Panc1 (cell line): ENCODE measurements around the gene XKR7. TPM values are rescaled to one million over a fixed set of nuclear protein-coding genes. Genes with fewer than 3 reads are reported as not detected.

Source experiments
- ATAC-seq: fragments of 200-7000 bp; cut with Tn5 transposase; 2 replicates; pipeline ENCODE4 v1.9.1; 2020; ENCODE audit warnings: mild to moderate bottlenecking, moderate library complexity
- BruUV-seq: library from RNA; stranded (reverse); fragments of 400-500 nt; replicated peaks from 2 replicates; lab custom pipeline; 2021; lab: Mats Ljungman, UMichigan
- CTCF ChIA-PET: fragments of 300-600 bp; sonication (Branson Sonifier 250); formaldehyde crosslinking; loops from one replicate; lab custom pipeline; 2022; ENCODE audit warnings: antibody characterized with exemption; lab: Charles Lee
- POLR2A ChIA-PET: fragments of 300-600 bp; sonication (Branson Sonifier 250); formaldehyde crosslinking; loops from one replicate; lab custom pipeline; 2022; ENCODE audit warnings: antibody characterized with exemption; lab: Charles Lee
- DNase-seq: peaks from one replicate; pipeline ENCODE4 v3.0.0-alpha.2; 2010; ENCODE audit warnings: low read depth, low spot score
- H3K27ac ChIP-seq: 2 replicates; pipeline ENCODE4 v1.5.1; 2011; ENCODE audit warnings: mild to moderate bottlenecking, low read length, inconsistent platforms
- H3K27me3 ChIP-seq: fragments of 200-500 bp; sonication (Bioruptor generic); 2 replicates; pipeline ENCODE4 v1.6.0; 2014; ENCODE audit warnings: low read length, inconsistent platforms; ENCODE audit not compliant: control insufficient read depth, insufficient read depth
- H3K36me3 ChIP-seq: fragments of 200-500 bp; sonication (Bioruptor generic); 2 replicates; pipeline ENCODE4 v1.5.1; 2014; ENCODE audit warnings: inconsistent platforms, mild to moderate bottlenecking, low read length, moderate library complexity; ENCODE audit not compliant: control insufficient read depth, insufficient read depth
- H3K4me1 ChIP-seq: 2 replicates; pipeline ENCODE4 v1.5.1; 2011; ENCODE audit warnings: inconsistent platforms, mild to moderate bottlenecking, low read length, moderate library complexity; ENCODE audit not compliant: control insufficient read depth, insufficient read depth
- H3K4me3 ChIP-seq, 2 experiments: 2 replicates each; pipeline ENCODE4 v1.5.1; 2011 to 2012; ENCODE audit warnings: low read depth in 2 of 2, low read length in 2 of 2, mild to moderate bottlenecking in 2 of 2, inconsistent platforms in 1 of 2, moderate library complexity in 1 of 2
- H3K9me3 ChIP-seq: fragments of 200-500 bp; sonication (Bioruptor generic); 2 replicates; pipeline ENCODE4 v1.5.1; 2014; ENCODE audit warnings: low read depth, mild to moderate bottlenecking, inconsistent platforms, low read length, moderate library complexity; ENCODE audit not compliant: control insufficient read depth, insufficient read depth
- POLR2AphosphoS5 ChIP-seq: IDR thresholded peaks from 2 replicates; pipeline ENCODE4 v1.6.1; 2012; ENCODE audit warnings: mild to moderate bottlenecking, low read depth, low read length, moderate library complexity
- SIN3A ChIP-seq: IDR thresholded peaks from 2 replicates; pipeline ENCODE4 v1.6.1; 2012; ENCODE audit warnings: low read depth, mild to moderate bottlenecking, low read length, moderate library complexity, borderline replicate concordance; ENCODE audit not compliant: insufficient read depth
- TCF7L2 ChIP-seq: IDR thresholded peaks from 2 replicates; pipeline ENCODE4 v1.6.1; 2011; ENCODE audit warnings: mild to moderate bottlenecking, low read depth, low read length, inconsistent platforms
- in situ Hi-C: cut with HindIII; loops from 2 replicates; pipeline ENCODE4 v1.10.0; 2016; ENCODE audit warnings: low sequenced_read_pairs, low pct_unique_long_range_greater_than_20kb
- intact Hi-C: fragments of 100-400 bp; cut with micrococcal nuclease; formaldehyde crosslinking; loops from one replicate; pipeline ENCODE4 v1.10.0; 2022; ENCODE audit not compliant: unreplicated experiment
- total RNA-seq: library from RNA; stranded (reverse); gene quantifications from one replicate; pipeline ENCODE4 v1.2.1, GENCODE V29; 2021; ENCODE audit not compliant: unreplicated experiment
- TF ChIP-seq, protein P1 (sequence below), 2 experiments: IDR thresholded peaks; 2 replicates each; pipeline ENCODE4 v1.6.1; 2011 to 2012; ENCODE audit warnings: low read depth in 2 of 2, control low read depth in 1 of 2, low read length in 1 of 2, mild to moderate bottlenecking in 1 of 2, moderate library complexity in 1 of 2; ENCODE audit not compliant: insufficient read depth in 1 of 2

Gene XKR7
- total RNA-seq, 1 experiment from 2014 or later: 6.2 TPM

DNA sequence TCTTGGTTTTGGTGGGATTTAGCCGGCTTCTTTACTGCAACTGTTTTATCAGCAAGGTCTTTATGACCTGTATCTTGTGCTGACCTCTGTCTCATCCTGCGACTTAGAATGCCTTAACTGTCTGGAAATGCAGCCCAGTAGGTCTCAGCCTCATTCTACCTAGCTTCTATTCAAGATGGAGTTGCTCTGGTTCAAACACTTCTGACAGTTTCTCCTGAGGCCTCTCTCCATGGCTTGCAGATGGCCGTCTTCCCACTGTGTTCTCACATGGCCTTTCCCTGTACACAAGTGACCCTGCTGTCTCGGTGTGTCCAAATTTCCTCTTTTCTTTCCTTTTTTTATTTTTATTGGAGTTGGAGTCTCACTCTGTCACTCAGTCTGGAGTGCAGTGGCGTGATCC lies 38.1 kb downstream of the XKR7 start:
- BruUV-seq: no TSS peak
- H3K4me3 ChIP-seq: no peak overlapping the region
- ChIA-PET CTCF (interaction anchor here (0.6 kb wide), 1 partner anchor 215 kb away, joined by 3 read pairs; no protein-coding TSS in a partner anchor), POLR2A (no interaction called here)
- no peak overlapping the region for H3K27ac ChIP-seq
- in situ Hi-C loops (no loop called here), intact Hi-C loops (no loop called here)
- no peaks in the 10 kb centered on the region for H3K27me3 ChIP-seq
- DNase-seq (no peak), ATAC-seq (no peak)
- TF ChIP-seq POLR2AphosphoS5 (no peak), TCF7L2 (no peak)
- TF ChIP-seq, protein P1, sequence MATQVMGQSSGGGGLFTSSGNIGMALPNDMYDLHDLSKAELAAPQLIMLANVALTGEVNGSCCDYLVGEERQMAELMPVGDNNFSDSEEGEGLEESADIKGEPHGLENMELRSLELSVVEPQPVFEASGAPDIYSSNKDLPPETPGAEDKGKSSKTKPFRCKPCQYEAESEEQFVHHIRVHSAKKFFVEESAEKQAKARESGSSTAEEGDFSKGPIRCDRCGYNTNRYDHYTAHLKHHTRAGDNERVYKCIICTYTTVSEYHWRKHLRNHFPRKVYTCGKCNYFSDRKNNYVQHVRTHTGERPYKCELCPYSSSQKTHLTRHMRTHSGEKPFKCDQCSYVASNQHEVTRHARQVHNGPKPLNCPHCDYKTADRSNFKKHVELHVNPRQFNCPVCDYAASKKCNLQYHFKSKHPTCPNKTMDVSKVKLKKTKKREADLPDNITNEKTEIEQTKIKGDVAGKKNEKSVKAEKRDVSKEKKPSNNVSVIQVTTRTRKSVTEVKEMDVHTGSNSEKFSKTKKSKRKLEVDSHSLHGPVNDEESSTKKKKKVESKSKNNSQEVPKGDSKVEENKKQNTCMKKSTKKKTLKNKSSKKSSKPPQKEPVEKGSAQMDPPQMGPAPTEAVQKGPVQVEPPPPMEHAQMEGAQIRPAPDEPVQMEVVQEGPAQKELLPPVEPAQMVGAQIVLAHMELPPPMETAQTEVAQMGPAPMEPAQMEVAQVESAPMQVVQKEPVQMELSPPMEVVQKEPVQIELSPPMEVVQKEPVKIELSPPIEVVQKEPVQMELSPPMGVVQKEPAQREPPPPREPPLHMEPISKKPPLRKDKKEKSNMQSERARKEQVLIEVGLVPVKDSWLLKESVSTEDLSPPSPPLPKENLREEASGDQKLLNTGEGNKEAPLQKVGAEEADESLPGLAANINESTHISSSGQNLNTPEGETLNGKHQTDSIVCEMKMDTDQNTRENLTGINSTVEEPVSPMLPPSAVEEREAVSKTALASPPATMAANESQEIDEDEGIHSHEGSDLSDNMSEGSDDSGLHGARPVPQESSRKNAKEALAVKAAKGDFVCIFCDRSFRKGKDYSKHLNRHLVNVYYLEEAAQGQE (IDR thresholded peaks at IDR 0.05; ENCODE audit: insufficient read depth in 1 of 2, low read depth in 2 of 2, low read length in 1 of 2): no peak
- no peaks in the 10 kb centered on the region for H3K36me3 ChIP-seq
- peaks cover 25% of the 10 kb centered on the region for H3K4me1 ChIP-seq
- H3K9me3 ChIP-seq: no peaks in the 10 kb centered on the region

DNA sequence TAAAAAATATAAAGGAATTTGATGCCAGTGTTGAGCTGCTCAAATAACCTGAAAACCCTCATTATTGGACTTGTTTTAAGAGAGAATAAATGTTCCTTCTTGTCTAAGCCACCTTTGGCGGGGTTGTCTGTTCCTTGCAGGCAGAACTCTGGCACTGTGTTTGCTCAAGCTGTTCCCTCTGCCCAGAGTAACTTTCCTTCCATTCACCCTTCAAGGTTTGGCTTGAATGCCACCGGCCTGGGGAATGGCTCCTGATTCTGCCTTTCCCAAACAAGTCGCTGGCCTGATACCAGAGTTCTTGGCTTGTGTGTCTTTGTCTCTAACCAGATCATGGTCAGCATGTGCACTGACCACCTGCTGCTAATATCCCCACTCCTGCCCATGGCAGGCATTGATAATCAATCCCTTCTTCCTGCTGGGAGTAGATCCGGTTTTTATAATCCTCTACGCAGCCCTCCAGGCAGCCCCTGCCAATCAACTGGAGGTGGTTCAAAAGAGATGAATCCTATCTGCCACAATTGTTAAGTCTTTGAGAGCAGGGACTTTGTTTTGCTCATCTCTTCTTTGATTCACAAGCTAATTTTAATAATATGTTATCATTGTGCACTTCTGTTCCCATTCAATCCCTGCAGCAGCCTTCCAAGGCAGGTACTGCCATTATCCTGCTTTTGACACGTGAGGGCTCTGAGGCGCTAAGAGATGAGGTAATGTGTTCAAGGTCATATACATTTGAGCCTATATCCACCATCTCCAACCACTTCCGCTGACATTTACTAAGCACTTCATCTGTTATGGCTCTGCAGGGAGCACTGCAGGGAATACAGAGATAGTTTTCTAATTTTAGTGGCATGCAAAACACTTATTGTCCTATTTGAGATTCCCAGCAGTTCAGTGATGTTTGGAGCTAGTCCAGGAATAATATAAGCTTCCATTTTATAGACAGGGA lies 39.2 kb downstream of the XKR7 start:
- no TSS peak for BruUV-seq
- no peak for TF ChIP-seq TCF7L2
- TF ChIP-seq, protein P1 (IDR thresholded peaks at IDR 0.05; ENCODE audit: insufficient read depth in 1 of 2, low read depth in 2 of 2, low read length in 1 of 2): no peak
- no peak for TF ChIP-seq POLR2AphosphoS5
- no peak for TF ChIP-seq SIN3A
- ChIA-PET POLR2A (no interaction called here), CTCF (no interaction called here)
- H3K9me3 ChIP-seq: no peaks in the 10 kb centered on the region
- DNase-seq (no peak), ATAC-seq (no peak)
- H3K36me3 ChIP-seq: no peaks in the 10 kb centered on the region
- intact Hi-C loops: no loop called here
- H3K27me3 ChIP-seq: no peaks in the 10 kb centered on the region
- peak overlapping the region; percentile 37; the same call in 1 of the 2 replicates for H3K27ac ChIP-seq
- in situ Hi-C loops: no loop called here
- no peak overlapping the region for H3K4me3 ChIP-seq
- H3K4me1 ChIP-seq: peaks cover 25% of the 10 kb centered on the region
